Spleen (tissue), 13 donors: ENCODE measurements around the gene RUSC1. TPM values are rescaled to one million over a fixed set of nuclear protein-coding genes. Genes with fewer than 3 reads are reported as not detected.

Source experiments
- DNase-seq: peaks from one replicate; pipeline ENCODE4 v3.0.0-alpha.2; 2020
- H3K27ac ChIP-seq, 8 donors: fragments of 200-600 bp; sonication (generic) in 7 of 8; 1 replicate in 4 of 8; 2 replicates in 4 of 8; pipeline versions ENCODE4 v1.5.0 to v1.8.0; 2016 to 2021; ENCODE audit warnings: inconsistent platforms in 4 of 8, mild to moderate bottlenecking in 4 of 8, moderate library complexity in 1 of 8
- H3K27me3 ChIP-seq, 7 donors: fragments of 200-600 bp; sonication (generic) in 6 of 7; replicated peaks in 1 of 7; 1 replicate in 4 of 7; 2 replicates in 3 of 7; pipeline versions ENCODE4 v1.5.0 to v1.8.0; 2016 to 2021; ENCODE audit warnings: inconsistent platforms in 3 of 7, mild to moderate bottlenecking in 1 of 7
- H3K36me3 ChIP-seq, 6 donors: fragments of 200-600 bp; sonication (generic) in 5 of 6; 1 replicate in 4 of 6; 2 replicates in 2 of 6; pipeline versions ENCODE4 v1.5.0 to v1.8.0; 2016 to 2021; ENCODE audit warnings: inconsistent platforms in 2 of 6
- H3K4me1 ChIP-seq, 6 donors: fragments of 200-600 bp; sonication (generic) in 5 of 6; 1 replicate in 3 of 6; 2 replicates in 3 of 6; pipeline versions ENCODE4 v1.5.0 to v1.8.0; 2016 to 2021; ENCODE audit warnings: inconsistent platforms in 3 of 6
- H3K4me3 ChIP-seq, 8 donors: fragments of 200-600 bp; sonication (generic) in 7 of 8; 1 replicate in 4 of 8; 2 replicates in 4 of 8; pipeline versions ENCODE4 v1.5.0 to v1.8.0; 2016 to 2021; ENCODE audit warnings: inconsistent platforms in 4 of 8, mild to moderate bottlenecking in 4 of 8, moderate library complexity in 2 of 8
- H3K9me3 ChIP-seq, 8 donors: fragments of 200-600 bp; sonication (generic) in 7 of 8; 1 replicate in 4 of 8; 2 replicates in 4 of 8; pipeline versions ENCODE4 v1.5.0 to v1.8.0; 2016 to 2021; ENCODE audit warnings: inconsistent platforms in 4 of 8
- POLR2A ChIP-seq, 3 donors: fragments of 450-650 bp; IDR thresholded peaks; one replicate each; pipeline ENCODE4 v1.5.1; 2017; ENCODE audit warnings: antibody characterized with exemption in 3 of 3, mild to moderate bottlenecking in 1 of 3
- POLR2AphosphoS5 ChIP-seq, 3 donors: sonication (generic); formaldehyde crosslinking; IDR thresholded peaks; one replicate each; pipeline ENCODE4 v1.5.1; 2017; ENCODE audit warnings: antibody characterized with exemption in 3 of 3
- WGBS, 5 donors: extraction: QIAGEN DNeasy Blood & Tissue Kit in 3 of 5; methylation state at CpG; one replicate each; pipeline versions ENCODE4 v1.1.5 to v1.1.7; 2013 to 2018; 5-methylcytosine and 5-hydroxymethylcytosine counted together
- intact Hi-C: fragments of 100-400 bp; cut with DNase I; formaldehyde crosslinking; loops from one replicate; pipeline ENCODE4 v1.15.0; 2023; ENCODE audit warnings: low total_unique reads
- long read RNA-seq, 2 donors: transcript quantifications; one replicate each; lab custom pipeline, GENCODE V29; 2026
- polyA plus RNA-seq, 3 donors: library from polyadenylated mRNA; stranded (reverse); fragments of 200-250 nt; gene quantifications; one replicate each; pipeline ENCODE4 v1.2.1, GENCODE V29; 2013
- total RNA-seq, 7 donors: library from RNA; depleted of rRNA in 3 of 7; stranded (reverse); fragments of >200 nt in 3 of 7; fragmentation: NEBNext Ultra II Directional in 4 of 7; extraction: Animal tissue kit (Norgen Biotek cat#: 25700) in 4 of 7; gene quantifications; one replicate each; pipeline versions ENCODE4 v1.1.0 to v1.2.1, GENCODE V29; 2016 to 2021
- TF ChIP-seq, protein P1 (sequence below), 11 experiments: fragments of 200-600 bp in 7 of 11; fragments of 450-650 bp in 4 of 11; sonication (generic) in 4 of 11; IDR thresholded peaks in 8 of 11; conservative IDR thresholded peaks in 3 of 11; 1 replicate in 7 of 11; 2 replicates in 4 of 11; pipeline versions ENCODE4 v1.4.0 to v1.8.0; 2016 to 2021; ENCODE audit warnings: antibody characterized with exemption in 11 of 11, inconsistent platforms in 4 of 11, mild to moderate bottlenecking in 1 of 11
- donor health status: healthy with polysubstance abuse.
- donor health status: DM: no; HTN: no; CAD: no; lungs with moderate emphysema.
- donor health status: DM: no; HTN: no; CAD: no.
- donor health status: Bipolar disorder and iron deficiency.
- donor health status: healthy.
- donor health status: DM: no; HTN: no; CAD: no.
- donor health status: DM: yes; HTN: yes; CAD: no.

The RUSC1 gene, protein sequence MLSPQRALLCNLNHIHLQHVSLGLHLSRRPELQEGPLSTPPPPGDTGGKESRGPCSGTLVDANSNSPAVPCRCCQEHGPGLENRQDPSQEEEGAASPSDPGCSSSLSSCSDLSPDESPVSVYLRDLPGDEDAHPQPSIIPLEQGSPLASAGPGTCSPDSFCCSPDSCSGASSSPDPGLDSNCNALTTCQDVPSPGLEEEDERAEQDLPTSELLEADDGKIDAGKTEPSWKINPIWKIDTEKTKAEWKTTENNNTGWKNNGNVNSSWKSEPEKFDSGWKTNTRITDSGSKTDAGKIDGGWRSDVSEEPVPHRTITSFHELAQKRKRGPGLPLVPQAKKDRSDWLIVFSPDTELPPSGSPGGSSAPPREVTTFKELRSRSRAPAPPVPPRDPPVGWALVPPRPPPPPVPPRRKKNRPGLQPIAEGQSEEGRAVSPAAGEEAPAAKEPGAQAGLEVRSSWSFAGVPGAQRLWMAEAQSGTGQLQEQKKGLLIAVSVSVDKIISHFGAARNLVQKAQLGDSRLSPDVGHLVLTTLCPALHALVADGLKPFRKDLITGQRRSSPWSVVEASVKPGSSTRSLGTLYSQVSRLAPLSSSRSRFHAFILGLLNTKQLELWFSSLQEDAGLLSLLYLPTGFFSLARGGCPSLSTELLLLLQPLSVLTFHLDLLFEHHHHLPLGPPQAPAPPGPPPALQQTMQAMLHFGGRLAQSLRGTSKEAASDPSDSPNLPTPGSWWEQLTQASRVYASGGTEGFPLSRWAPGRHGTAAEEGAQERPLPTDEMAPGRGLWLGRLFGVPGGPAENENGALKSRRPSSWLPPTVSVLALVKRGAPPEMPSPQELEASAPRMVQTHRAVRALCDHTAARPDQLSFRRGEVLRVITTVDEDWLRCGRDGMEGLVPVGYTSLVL
- total RNA-seq (10 to 100 TPM; 11.4 to 21.1 (median 18.0) TPM), polyA plus RNA-seq (10 to 100 TPM in 2 of 3 donors, 1 to 10 TPM in 1; 8.5 to 17.3 (median 10.8) TPM)
- long read RNA-seq, donor 1, partial matches to known transcripts: 0 of 5 reads
- long read RNA-seq, donor 1, other reads (novel, unspliced or antisense): 0 of 5 reads
- long read RNA-seq, donor 2, partial matches to known transcripts: 0 of 5 reads
- long read RNA-seq, donor 2, other reads (novel, unspliced or antisense): 0 of 5 reads

DNA sequence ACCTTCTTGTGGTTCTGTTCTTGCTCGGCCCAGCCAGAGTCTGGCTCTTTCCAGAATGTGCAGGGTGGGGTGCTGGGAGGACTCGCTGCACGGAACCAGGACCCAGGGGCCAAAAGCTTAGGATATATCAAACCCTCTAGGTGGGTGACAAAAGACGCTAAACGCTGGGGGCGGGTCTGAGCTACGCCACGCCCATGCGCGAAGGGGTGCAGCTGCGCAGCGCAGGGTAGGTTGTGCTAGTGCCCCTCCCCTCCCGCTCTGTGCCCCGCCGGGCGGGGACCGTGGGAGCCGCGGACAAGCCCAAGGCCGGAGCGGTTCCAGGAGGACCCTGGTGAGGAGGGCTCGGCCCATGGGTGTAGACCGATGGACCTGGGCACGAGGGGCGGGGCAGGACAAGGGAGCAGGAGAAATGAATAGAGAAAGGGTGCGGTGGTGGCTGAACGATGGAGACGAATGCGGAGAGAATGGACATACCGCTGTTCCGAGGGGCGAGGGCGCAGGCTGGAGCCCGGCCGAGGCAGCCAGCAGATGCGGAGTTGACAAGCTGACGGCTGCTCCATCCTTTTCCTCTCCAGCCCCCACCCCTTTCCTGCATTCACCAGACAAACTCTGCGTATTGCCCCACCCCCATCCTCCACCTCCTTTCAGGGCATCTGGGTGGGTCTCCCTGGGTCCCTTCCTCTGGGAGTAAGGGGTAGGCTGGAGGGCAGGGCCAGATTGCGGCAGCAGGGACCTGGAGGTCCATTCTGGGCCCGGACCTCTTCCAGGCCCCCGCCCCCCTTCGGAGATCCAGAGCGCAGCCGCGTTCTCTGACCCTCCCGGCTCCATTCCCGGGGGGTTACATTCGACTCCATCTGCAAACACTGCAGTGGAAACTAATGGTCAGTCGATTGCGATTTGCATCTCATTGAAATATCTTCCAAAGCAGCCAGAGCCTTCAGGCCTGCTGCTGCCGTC is at the start of gene RUSC1:
Gene RUSC1 (plus strand): TSS at position 234 of the 957 bp plus-strand sequence. CDS start 880 bp downstream, outside the sequence.
- 12 to 23% (median 19%) methylated on average over 39 to 51 of the region's 51 CpGs for WGBS, 5 donors
- peak within 1 kb of the TSS in 7 of 8 donors; percentile 34 to 99 (median 66) for H3K27ac ChIP-seq
- H3K9me3 ChIP-seq: no peaks in the 10 kb centered on the region
- no peaks in the 10 kb centered on the region for H3K27me3 ChIP-seq
- peak; percentile 93 for DNase-seq
- intact Hi-C loops: loop anchor here (10.0 kb wide), 1 partner anchor 46 kb away; the partner anchor contains the start of genes CLK2 and HCN3
- peaks cover 0 to 38% (median 10%) of the 10 kb centered on the region in 6 donors for H3K36me3 ChIP-seq
- H3K4me3 ChIP-seq: peak within 1 kb of the TSS; percentile 34 to 93 (median 44)
- peaks cover 20 to 60% (median 47%) of the 10 kb centered on the region in 6 donors for H3K4me1 ChIP-seq
- TF ChIP-seq POLR2AphosphoS5 (IDR thresholded peaks at IDR 0.05) (peak; percentile 80 to 89 (median 89)), POLR2A (IDR thresholded peaks at IDR 0.05) (no peak)

DNA sequence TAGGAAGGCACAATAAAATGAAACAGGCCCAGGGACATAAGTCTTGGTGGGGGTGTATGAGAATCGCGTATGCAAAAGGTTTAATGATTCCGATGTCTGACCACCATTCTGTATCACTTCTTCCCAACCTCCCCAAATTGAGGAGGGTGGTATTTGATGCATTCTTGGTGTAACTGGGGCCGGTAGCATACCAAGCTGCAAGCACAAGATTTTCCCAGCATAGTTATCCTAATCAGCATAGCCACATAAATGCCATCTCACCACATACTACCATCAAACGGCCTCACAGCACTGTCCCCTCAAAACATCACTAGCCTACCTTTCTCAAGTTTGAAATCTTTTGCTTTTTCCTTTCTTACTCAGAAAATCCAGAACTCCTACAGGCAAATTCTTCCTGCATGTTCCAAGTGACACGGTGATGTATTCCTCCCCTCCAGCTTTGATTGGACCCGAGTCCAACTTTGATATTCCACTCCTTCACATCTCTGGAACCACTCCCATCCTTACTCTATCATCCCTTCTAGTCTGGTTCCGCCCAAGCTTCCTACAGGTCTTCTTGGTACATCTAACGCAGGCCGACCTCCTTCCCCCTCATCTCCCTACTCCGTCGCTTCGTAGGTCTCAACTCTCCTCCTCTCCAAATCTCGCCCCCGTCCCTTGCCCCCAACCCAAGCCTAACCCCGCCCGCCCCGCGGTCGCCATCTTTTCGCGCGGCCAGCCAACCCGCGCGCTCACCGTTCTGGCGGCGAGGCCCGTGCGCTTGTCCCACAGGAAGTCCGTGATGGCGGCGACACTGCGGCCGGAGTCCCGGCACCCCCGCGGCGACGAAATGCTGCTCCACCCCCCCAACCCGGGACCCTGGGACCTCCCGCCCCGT is 48.0 kb upstream of the RUSC1 start:
- Histone ChIP-seq H3K27me3 (peaks cover 0 to 4% (median 0%) of the 10 kb centered on the region in 7 donors), H3K27ac (peak overlapping the region; percentile 89 to 98 (median 96)), H3K4me3 (peak overlapping the region; percentile 62 to 81 (median 68)), H3K9me3 (no peaks in the 10 kb centered on the region), H3K36me3 (peaks cover 10 to 44% (median 36%) of the 10 kb centered on the region in 6 donors), H3K4me1 (peaks cover 17 to 52% (median 45%) of the 10 kb centered on the region in 6 donors)
- intact Hi-C loops: loop anchor here (10.0 kb wide), 1 partner anchor 52 kb away; the partner anchor contains the start of gene RUSC1
- TF ChIP-seq POLR2A (IDR thresholded peaks at IDR 0.05) (no peak), POLR2AphosphoS5 (IDR thresholded peaks at IDR 0.05) (no peak)
- TF ChIP-seq, protein P1, sequence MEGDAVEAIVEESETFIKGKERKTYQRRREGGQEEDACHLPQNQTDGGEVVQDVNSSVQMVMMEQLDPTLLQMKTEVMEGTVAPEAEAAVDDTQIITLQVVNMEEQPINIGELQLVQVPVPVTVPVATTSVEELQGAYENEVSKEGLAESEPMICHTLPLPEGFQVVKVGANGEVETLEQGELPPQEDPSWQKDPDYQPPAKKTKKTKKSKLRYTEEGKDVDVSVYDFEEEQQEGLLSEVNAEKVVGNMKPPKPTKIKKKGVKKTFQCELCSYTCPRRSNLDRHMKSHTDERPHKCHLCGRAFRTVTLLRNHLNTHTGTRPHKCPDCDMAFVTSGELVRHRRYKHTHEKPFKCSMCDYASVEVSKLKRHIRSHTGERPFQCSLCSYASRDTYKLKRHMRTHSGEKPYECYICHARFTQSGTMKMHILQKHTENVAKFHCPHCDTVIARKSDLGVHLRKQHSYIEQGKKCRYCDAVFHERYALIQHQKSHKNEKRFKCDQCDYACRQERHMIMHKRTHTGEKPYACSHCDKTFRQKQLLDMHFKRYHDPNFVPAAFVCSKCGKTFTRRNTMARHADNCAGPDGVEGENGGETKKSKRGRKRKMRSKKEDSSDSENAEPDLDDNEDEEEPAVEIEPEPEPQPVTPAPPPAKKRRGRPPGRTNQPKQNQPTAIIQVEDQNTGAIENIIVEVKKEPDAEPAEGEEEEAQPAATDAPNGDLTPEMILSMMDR (IDR thresholded peaks at IDR 0.05 in 8 of 11, conservative IDR thresholded peaks at IDR 0.05 in 3 of 11): no peak
- 5 to 8% (median 6%) methylated on average over 27 to 44 of the region's 44 CpGs for WGBS, 5 donors
- DNase-seq: no peak

DNA sequence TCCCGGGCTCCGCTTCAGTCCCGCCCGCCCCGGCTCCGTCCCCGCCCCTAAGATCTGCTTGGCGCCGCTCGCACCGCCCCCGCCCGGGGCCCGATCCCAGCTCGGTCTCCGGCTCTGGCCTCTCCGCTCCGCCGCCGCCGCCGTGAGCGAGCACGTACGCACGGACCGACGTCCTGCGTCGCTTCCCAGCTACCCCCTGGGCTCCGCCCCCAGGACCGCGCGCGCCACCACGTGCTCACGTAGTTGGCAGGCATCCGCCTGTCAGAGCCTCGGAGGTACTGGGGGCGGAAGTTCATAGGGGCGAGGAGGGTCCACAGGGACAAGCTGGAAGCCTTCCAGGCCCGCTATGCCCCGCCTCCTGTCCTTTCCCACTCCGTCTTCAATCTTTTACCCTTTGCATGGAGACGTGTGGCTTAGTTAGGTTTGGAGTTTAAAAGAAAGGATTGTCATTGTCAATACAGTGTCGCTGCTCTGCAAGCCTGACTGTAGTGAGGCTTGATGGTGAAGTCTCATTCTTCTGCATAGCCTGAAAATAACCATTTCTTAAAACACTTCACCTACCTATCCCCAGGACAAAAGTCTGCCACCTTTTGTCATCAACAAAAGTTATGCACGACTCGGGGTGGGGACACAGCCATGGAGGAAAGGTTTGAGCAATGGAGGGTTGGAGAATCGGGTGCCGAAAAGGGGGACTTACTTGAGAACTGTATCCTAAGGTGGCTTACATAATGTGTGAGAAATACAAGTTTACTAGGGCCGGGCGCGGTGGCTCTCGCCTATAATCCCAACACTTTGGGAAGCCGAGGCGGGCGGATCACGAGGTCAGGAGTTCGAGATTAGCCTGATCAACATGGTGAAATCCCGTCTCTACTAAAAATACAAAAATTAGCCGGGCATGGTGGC is 47.1 kb upstream of the RUSC1 start, which contains the start of gene CLK2:
Gene CLK2 (minus strand): TSS at position 162 of the 903 bp plus-strand sequence. CDS start 2,527 bp downstream, outside the sequence.
- TF ChIP-seq POLR2A (IDR thresholded peaks at IDR 0.05) (peak in 2 of 3 donors; percentile 38 to 73), POLR2AphosphoS5 (IDR thresholded peaks at IDR 0.05) (peak; percentile 98)
- TF ChIP-seq, protein P1 (IDR thresholded peaks at IDR 0.05 in 8 of 11, conservative IDR thresholded peaks at IDR 0.05 in 3 of 11): peak in 2 of 11 experiments; percentile 10 to 38
- 16 to 38% (median 17%) methylated on average over 27 to 61 of the region's 61 CpGs for WGBS, 5 donors
- peak; percentile 100 for DNase-seq
- Histone ChIP-seq H3K9me3 (no peaks in the 10 kb centered on the region), H3K4me3 (peak within 1 kb of the TSS; percentile 62 to 81 (median 68)), H3K27ac (peak within 1 kb of the TSS; percentile 89 to 98 (median 96)), H3K4me1 (peaks cover 21 to 61% (median 54%) of the 10 kb centered on the region in 6 donors), H3K27me3 (peaks cover 0 to 8% (median 0%) of the 10 kb centered on the region in 7 donors), H3K36me3 (peaks cover 10 to 35% (median 27%) of the 10 kb centered on the region in 6 donors)
- intact Hi-C loops: loop anchor here (10.0 kb wide), 1 partner anchor 51 kb away; the partner anchor contains the start of gene RUSC1
